IMR-90 (cell line): ENCODE data around the gene NGEF. TPM values are rescaled to one million over a fixed set of nuclear protein-coding genes. Genes with fewer than 3 reads are reported as not detected.
"Not testable (repeated sequence)": the region's sequence is repeated elsewhere in the genome, so short reads cannot be mapped to it uniquely, and the experiment has no call there.

Experiments used
- ATAC-seq: fragments of 200-7000 bp; cut with Tn5 transposase; 2 replicates; pipeline ENCODE4 v1.9.1; 2020; ENCODE audit warnings: low read depth, mild to moderate bottlenecking, moderate library complexity
- BruUV-seq: library from RNA; stranded (reverse); fragments of 400-500 nt; replicated peaks from 2 replicates; lab custom pipeline; 2021; lab: Mats Ljungman, UMichigan
- CTCF ChIA-PET: fragments of 300-600 bp; formaldehyde crosslinking; extraction: SDS; loops from one replicate; lab custom pipeline; 2021; ENCODE audit warnings: antibody characterized with exemption; lab: Yijun Ruan, JAX
- POLR2A ChIA-PET: fragments of 300-600 bp; sonication (Branson Sonifier 250); formaldehyde crosslinking; loops from one replicate; lab custom pipeline; 2022; ENCODE audit warnings: antibody characterized with exemption; ENCODE audit not compliant: unreplicated experiment; lab: Charles Lee
- DNase-seq: peaks from one replicate; pipeline ENCODE4 v3.0.0; 2013
- H2AFZ ChIP-seq: replicated peaks from 2 replicates; pipeline ENCODE3; 2013; ENCODE audit warnings: low read length, mild to moderate bottlenecking; ENCODE audit not compliant: poor library complexity
- H2AK5ac ChIP-seq: 2 replicates; pipeline ENCODE4 v1.6.1; 2013; ENCODE audit warnings: low read depth, low read length, inconsistent platforms
- H2AK9ac ChIP-seq: replicated peaks from 2 replicates; pipeline ENCODE3; 2013; ENCODE audit warnings: mild to moderate bottlenecking, low read depth, low read length, moderate library complexity; ENCODE audit not compliant: poor library complexity
- H2BK120ac ChIP-seq: 2 replicates; pipeline ENCODE4 v1.6.1; 2013; ENCODE audit warnings: low read depth, low read length, inconsistent platforms
- H2BK15ac ChIP-seq: 3 replicates; pipeline ENCODE4 v1.6.1; 2013; ENCODE audit warnings: low read depth, low read length, inconsistent platforms
- H2BK20ac ChIP-seq: 2 replicates; pipeline ENCODE4 v1.6.1; 2013; ENCODE audit warnings: low read depth, mild to moderate bottlenecking, inconsistent platforms, low read length, moderate library complexity
- H2BK5ac ChIP-seq: 2 replicates; pipeline ENCODE4 v1.6.1; 2013; ENCODE audit warnings: mild to moderate bottlenecking, low read depth, low read length, inconsistent platforms; ENCODE audit not compliant: poor library complexity, severe bottlenecking
- H3K14ac ChIP-seq: replicated peaks from 2 replicates; pipeline ENCODE4 v1.6.1; 2013; ENCODE audit warnings: low read depth, low read length, inconsistent platforms
- H3K18ac ChIP-seq: 2 replicates; pipeline ENCODE4 v1.6.1; 2013; ENCODE audit warnings: low read depth, low read length, control low read depth
- H3K23ac ChIP-seq: 2 replicates; pipeline ENCODE4 v1.6.1; 2013; ENCODE audit warnings: low read depth, low read length, inconsistent platforms
- H3K27ac ChIP-seq: 2 replicates; pipeline ENCODE4 v1.5.1; 2013; ENCODE audit warnings: mild to moderate bottlenecking, control low read depth, low read length; ENCODE audit not compliant: insufficient read depth
- H3K27me3 ChIP-seq: 2 replicates; pipeline ENCODE4 v1.6.1; 2013; ENCODE audit warnings: low read length; ENCODE audit not compliant: control insufficient read depth, insufficient read depth
- H3K36me3 ChIP-seq: 2 replicates; pipeline ENCODE4 v1.6.1; 2013; ENCODE audit warnings: low read length, mixed read lengths; ENCODE audit not compliant: control insufficient read depth, insufficient read depth
- H3K4ac ChIP-seq: 2 replicates; pipeline ENCODE4 v1.6.1; 2013; ENCODE audit warnings: low read depth, low read length, inconsistent platforms
- H3K4me1 ChIP-seq: 2 replicates; pipeline ENCODE4 v1.6.1; 2013; ENCODE audit warnings: low read length, mixed read lengths; ENCODE audit not compliant: control insufficient read depth, insufficient read depth
- H3K4me2 ChIP-seq: 2 replicates; pipeline ENCODE4 v1.6.1; 2013; ENCODE audit warnings: low read depth, mild to moderate bottlenecking, control low read depth, low read length, moderate library complexity
- H3K4me3 ChIP-seq: 2 replicates; pipeline ENCODE4 v1.5.1; 2013; ENCODE audit warnings: low read depth, mild to moderate bottlenecking, control low read depth, low read length, moderate library complexity; ENCODE audit not compliant: insufficient read depth
- H3K56ac ChIP-seq: 2 replicates; pipeline ENCODE4 v1.6.1; 2013; ENCODE audit warnings: low read length, inconsistent platforms; ENCODE audit not compliant: insufficient read depth; ENCODE audit errors: extremely low read depth
- H3K79me1 ChIP-seq, 2 experiments: 2 replicates each; pipeline ENCODE4 v1.6.1; 2013; ENCODE audit warnings: low read length in 2 of 2, inconsistent platforms in 1 of 2, low read depth in 1 of 2
- H3K9ac ChIP-seq: 2 replicates; pipeline ENCODE4 v1.6.1; 2013; ENCODE audit warnings: low read depth, low read length, control low read depth
- H3K9me1 ChIP-seq: 2 replicates; pipeline ENCODE4 v1.6.1; 2013; ENCODE audit warnings: low read length, inconsistent platforms; ENCODE audit not compliant: insufficient read depth
- H3K9me3 ChIP-seq: 2 replicates; pipeline ENCODE4 v1.6.1; 2013; ENCODE audit warnings: low read length; ENCODE audit not compliant: control insufficient read depth, insufficient read depth
- H4K20me1 ChIP-seq: 2 replicates; pipeline ENCODE4 v1.6.1; 2013; ENCODE audit warnings: low read length, inconsistent platforms; ENCODE audit not compliant: insufficient read depth
- H4K5ac ChIP-seq: 2 replicates; pipeline ENCODE4 v1.6.1; 2013; ENCODE audit warnings: mild to moderate bottlenecking, low read depth, low read length, control low read depth
- H4K8ac ChIP-seq, 2 experiments: 2 replicates each; pipeline ENCODE4 v1.6.1; 2013; ENCODE audit warnings: low read depth in 2 of 2, low read length in 2 of 2, control low read depth in 1 of 2, inconsistent platforms in 1 of 2
- H4K91ac ChIP-seq: 2 replicates; pipeline ENCODE4 v1.6.1; 2013; ENCODE audit warnings: low read depth, low read length, inconsistent platforms; ENCODE audit not compliant: insufficient read depth
- BHLHE40 ChIP-seq: fragments of 150-350 bp; IDR thresholded peaks from 2 replicates; pipeline ENCODE4 v1.6.1; 2016; ENCODE audit warnings: mild to moderate bottlenecking, low read depth, low read length
- CEBPB ChIP-seq: IDR thresholded peaks from 2 replicates; pipeline ENCODE4 v1.6.1; 2012; ENCODE audit warnings: low read depth, low read length, improper control_type of control experiment
- MAZ ChIP-seq: IDR thresholded peaks from 2 replicates; pipeline ENCODE4 v1.6.1; 2012; ENCODE audit warnings: low read depth, mild to moderate bottlenecking, low read length, improper control_type of control experiment, moderate library complexity, borderline replicate concordance
- MXI1 ChIP-seq: IDR thresholded peaks from 2 replicates; pipeline ENCODE4 v1.6.1; 2012; ENCODE audit warnings: low read depth, mild to moderate bottlenecking, low read length, moderate library complexity, borderline replicate concordance
- NFE2L2 ChIP-seq: fragments of 150-350 bp; IDR thresholded peaks from 2 replicates; pipeline ENCODE4 v1.6.1; 2016; ENCODE audit warnings: low read depth, mild to moderate bottlenecking, low read length
- RFX5 ChIP-seq: IDR thresholded peaks from 2 replicates; pipeline ENCODE4 v1.8.0; 2012; ENCODE audit warnings: low read depth, mild to moderate bottlenecking, low read length, moderate library complexity
- WGBS, 2 experiments: methylation state at CpG; one replicate each; pipeline versions ENCODE4 v1.1.5 to v1.1.7; 2013; ENCODE audit warnings: missing lambda C conversion rate in 2 of 2; ENCODE audit not compliant: insufficient read length in 1 of 2; ENCODE audit errors: extremely low coverage in 2 of 2; 5-methylcytosine and 5-hydroxymethylcytosine counted together
- dilution Hi-C: fragments of 300-500 bp; cut with HindIII; formaldehyde crosslinking; loops from one replicate; pipeline ENCODE4 v1.14.3; 2018; ENCODE audit warnings: low sequenced_read_pairs; ENCODE audit not compliant: unreplicated experiment
- in situ Hi-C: fragments of 300-500 bp; cut with MboI; formaldehyde crosslinking; loops from 3 replicates; pipeline ENCODE4 v1.14.3; 2019; ENCODE audit warnings: low sequenced_read_pairs, inconsistent platforms, mixed read lengths
- intact Hi-C: fragments of 100-400 bp; cut with micrococcal nuclease; formaldehyde crosslinking; loops from 2 replicates; pipeline ENCODE4 v1.10.0; 2022
- polyA plus RNA-seq, 3 experiments: library from polyadenylated mRNA; depleted of rRNA; stranded (reverse); fragments of >200 nt; gene quantifications; 2 replicates each; pipeline ENCODE4 v1.2.3, GENCODE V29; 2012; ENCODE audit warnings: low replicate concordance in 1 of 3
- total RNA-seq: library from RNA; depleted of rRNA; stranded (reverse); fragments of >200 nt; gene quantifications from 2 replicates; pipeline ENCODE4 v1.2.3, GENCODE V29; 2012

Gene NGEF
- total and polyA plus RNA-seq, 2 of the 4 experiments (the other 2 are of a cell fraction): 1.1 to 1.7 TPM

DNA sequence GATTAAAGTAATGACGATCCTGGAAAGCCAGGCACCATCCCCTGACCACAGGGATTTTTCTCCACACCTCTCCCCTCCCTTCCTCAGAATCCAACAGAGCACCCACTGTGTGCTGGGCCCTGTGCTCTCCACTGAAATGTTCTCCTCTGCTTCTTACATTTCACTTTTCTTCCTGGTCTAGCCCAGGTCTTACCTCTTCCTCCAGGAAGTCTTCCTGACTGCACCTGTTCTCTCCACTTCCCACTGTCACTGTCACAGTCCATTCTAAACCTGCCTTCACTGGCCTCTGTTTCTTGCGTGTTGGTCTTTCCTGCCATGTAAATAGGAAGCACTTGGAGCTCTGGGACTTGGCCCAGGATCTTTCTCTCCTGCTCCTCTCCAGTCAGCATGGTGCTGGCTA is 7.4 kb upstream of the NGEF start:
- no peak overlapping the region for H3K23ac ChIP-seq
- no peak overlapping the region for H3K56ac ChIP-seq
- no peaks in the 10 kb centered on the region for H3K4me1 ChIP-seq
- H3K14ac ChIP-seq: no peak overlapping the region
- no peaks in the 10 kb centered on the region for H3K79me1 ChIP-seq
- H3K27ac ChIP-seq: no peak overlapping the region
- no peak overlapping the region for H2BK120ac ChIP-seq
- dilution Hi-C loops (no loop called here), in situ Hi-C loops (no loop called here), intact Hi-C loops (no loop called here)
- no peak overlapping the region for H3K9ac ChIP-seq
- no peak overlapping the region for H4K8ac ChIP-seq
- peaks cover 4% of the 10 kb centered on the region; the same call in 1 of the 2 replicates for H3K27me3 ChIP-seq
- no peaks in the 10 kb centered on the region for H3K9me1 ChIP-seq
- no peaks in the 10 kb centered on the region for H3K9me3 ChIP-seq
- CTCF ChIA-PET: no interaction called here
- H4K5ac ChIP-seq: no peak overlapping the region
- WGBS, 2 experiments: no CpG with 5 or more reads among the region's 2 CpGs
- no peak overlapping the region for H2BK5ac ChIP-seq
- no peak overlapping the region for H2BK15ac ChIP-seq
- H3K18ac ChIP-seq: no peak overlapping the region
- no peak overlapping the region for H2AK5ac ChIP-seq
- DNase-seq (no peak), ATAC-seq (no peak)
- no peak overlapping the region for H2AFZ ChIP-seq
- H3K4ac ChIP-seq: no peak overlapping the region
- BruUV-seq: no TSS peak
- POLR2A ChIA-PET: no interaction called here
- peak overlapping the region; percentile 65 for H2AK9ac ChIP-seq
- H3K4me2 ChIP-seq: no peak overlapping the region
- H3K4me3 ChIP-seq: no peak overlapping the region
- no peak for TF ChIP-seq NFE2L2
- TF ChIP-seq MXI1: no peak
- no peak for TF ChIP-seq MAZ
- TF ChIP-seq RFX5: no peak
- TF ChIP-seq CEBPB: no peak
- TF ChIP-seq BHLHE40: no peak
- H4K91ac ChIP-seq: no peak overlapping the region
- no peak overlapping the region for H2BK20ac ChIP-seq
- no peaks in the 10 kb centered on the region for H3K36me3 ChIP-seq
- H4K20me1 ChIP-seq: no peaks in the 10 kb centered on the region

DNA sequence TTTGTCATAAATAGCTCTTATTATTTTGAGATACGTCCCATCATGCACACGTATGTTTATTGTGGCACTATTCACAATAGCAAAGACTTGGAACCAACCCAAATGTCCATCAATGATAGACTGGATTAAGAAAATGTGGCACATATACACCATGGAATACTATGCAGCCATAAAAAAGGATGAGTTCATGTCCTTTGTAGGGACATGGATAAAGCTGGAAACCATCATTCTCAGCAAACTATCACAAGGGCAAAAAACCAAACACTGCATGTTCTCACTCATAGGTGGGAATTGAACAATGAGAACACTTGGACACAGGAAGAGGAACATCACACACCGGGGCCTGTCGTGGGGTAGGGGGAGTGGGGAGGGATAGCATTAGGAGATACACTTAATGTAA is 6.6 kb upstream of the NGEF start:
- H3K14ac ChIP-seq, H2BK15ac ChIP-seq, H2BK5ac ChIP-seq, H4K91ac ChIP-seq, H3K4me1 ChIP-seq, H2AK9ac ChIP-seq, H2AK5ac ChIP-seq, H3K9me3 ChIP-seq, H3K27ac ChIP-seq, H3K23ac ChIP-seq, H3K36me3 ChIP-seq, H3K4me3 ChIP-seq, DNase-seq, H3K4me2 ChIP-seq, H3K4ac ChIP-seq, H3K18ac ChIP-seq, H3K9ac ChIP-seq, H2BK20ac ChIP-seq, H3K9me1 ChIP-seq, H3K27me3 ChIP-seq, intact Hi-C loops, ATAC-seq, H4K20me1 ChIP-seq, H2BK120ac ChIP-seq, dilution Hi-C loops, H2AFZ ChIP-seq, POLR2A ChIA-PET, CTCF ChIA-PET, H3K79me1 ChIP-seq, H4K8ac ChIP-seq, in situ Hi-C loops, H3K56ac ChIP-seq, BruUV-seq, H4K5ac ChIP-seq: not testable (repeated sequence)
- no CpG with 5 or more reads among the region's 4 CpGs for WGBS, 2 experiments
